OCI-LY3 (cell line): ENCODE data around the gene NGFR.

ENCODE experiments used
- H2AFZ ChIP-seq: fragments of 200-600, 300-600 bp; shearing (Covaris generic); 2 replicates; pipeline ENCODE4 v1.6.0; 2014; ENCODE audit warnings: antibody characterized with exemption, low read depth, low read length
- H3K27ac ChIP-seq: fragments of 200-600, 300-600 bp; sonication (generic); 2 replicates; pipeline ENCODE4 v1.5.1; 2014; ENCODE audit warnings: mild to moderate bottlenecking, low read length, moderate library complexity, mixed read lengths
- H3K27me3 ChIP-seq: fragments of 200-600, 300-600 bp; sonication (generic); 2 replicates; pipeline ENCODE4 v1.6.1; 2014; ENCODE audit warnings: low read depth, low read length, mixed read lengths
- H3K36me3 ChIP-seq: fragments of 200-600, 300-600 bp; sonication (generic); replicated peaks from 2 replicates; pipeline ENCODE3; 2014; ENCODE audit warnings: low read depth, low read length, mixed read lengths
- H3K4me1 ChIP-seq: fragments of 300-600, 200-600 bp; sonication (generic); 2 replicates; pipeline ENCODE4 v1.6.1; 2014; ENCODE audit warnings: low read length, mixed read lengths
- H3K4me2 ChIP-seq: fragments of 200-600, 300-600 bp; sonication (generic); 2 replicates; pipeline ENCODE4 v1.6.1; 2014; ENCODE audit warnings: low read length, mixed read lengths
- H3K4me3 ChIP-seq: fragments of 300-600, 200-600 bp; sonication (generic); 2 replicates; pipeline ENCODE4 v1.5.1; 2014; ENCODE audit warnings: antibody characterized with exemption, mild to moderate bottlenecking, low read length, moderate library complexity
- H3K79me2 ChIP-seq: fragments of 300-600, 200-600 bp; shearing (Covaris generic); 2 replicates; pipeline ENCODE4 v1.6.1; 2014; ENCODE audit warnings: mild to moderate bottlenecking, low read length, mixed read lengths
- H3K9ac ChIP-seq: fragments of 300-600, 200-600 bp; shearing (Covaris generic); 2 replicates; pipeline ENCODE4 v1.6.0; 2014; ENCODE audit warnings: mild to moderate bottlenecking, low read length, moderate library complexity
- H3K9me3 ChIP-seq: fragments of 200-600, 300-600 bp; shearing (Covaris generic); 2 replicates; pipeline ENCODE4 v1.6.1; 2014; ENCODE audit warnings: low read length, mixed read lengths; ENCODE audit not compliant: insufficient read depth
- H4K20me1 ChIP-seq: fragments of 200-600, 300-600 bp; sonication (generic); 2 replicates; pipeline ENCODE4 v1.6.1; 2016; ENCODE audit warnings: low read length, mixed read lengths; ENCODE audit not compliant: insufficient read depth
- CTCF ChIP-seq: fragments of 200-600, 300-600 bp; sonication (generic); IDR thresholded peaks from 2 replicates; pipeline ENCODE4 v1.5.1; 2014; ENCODE audit warnings: antibody characterized with exemption, low read length, low read depth
- EZH2phosphoT487 ChIP-seq: fragments of 200-600 bp; shearing (Covaris generic); IDR thresholded peaks from 2 replicates; pipeline ENCODE4 v1.6.1; 2018; ENCODE audit warnings: antibody characterized with exemption, mixed run types, low read depth

Gene NGFR

DNA sequence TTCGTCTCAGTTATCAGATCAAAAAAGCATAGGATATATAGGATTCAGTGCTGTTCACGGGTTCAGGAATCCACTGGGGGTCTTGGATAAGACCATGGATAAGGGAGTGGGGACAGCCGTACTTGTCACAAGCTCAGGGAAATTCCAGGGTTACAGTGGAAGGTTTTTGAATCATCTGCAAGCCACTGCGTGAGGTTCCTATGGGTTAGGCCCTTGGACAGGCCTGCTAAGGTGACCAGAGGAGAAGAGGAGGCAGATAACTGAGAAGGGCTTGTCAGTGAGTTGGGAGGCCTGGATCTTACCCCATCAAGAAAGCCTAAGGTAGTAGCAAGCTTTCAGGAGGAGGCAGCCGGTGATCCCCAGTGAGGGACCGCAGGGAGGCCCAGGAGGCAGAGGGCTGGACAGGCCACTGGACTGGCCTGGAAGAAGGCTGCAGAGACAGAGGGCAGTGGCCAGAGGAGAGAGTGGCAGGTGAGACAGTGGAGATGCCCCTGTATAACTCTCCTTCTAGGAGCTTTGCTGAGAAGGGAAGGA is 27.3 kb downstream of the NGFR start:
- TF ChIP-seq CTCF = no peak
- no peak for TF ChIP-seq EZH2phosphoT487
- H3K4me3 ChIP-seq = no peak overlapping the region
- no peaks in the 10 kb centered on the region for H3K79me2 ChIP-seq
- H3K9ac ChIP-seq = no peak overlapping the region
- no peaks in the 10 kb centered on the region for H3K9me3 ChIP-seq
- H3K27ac ChIP-seq = no peak overlapping the region
- H3K4me2 ChIP-seq = no peak overlapping the region
- H3K27me3 ChIP-seq = no peaks in the 10 kb centered on the region
- no peaks in the 10 kb centered on the region for H3K36me3 ChIP-seq
- H2AFZ ChIP-seq = no peak overlapping the region
- no peaks in the 10 kb centered on the region for H4K20me1 ChIP-seq
- H3K4me1 ChIP-seq = peaks cover 10% of the 10 kb centered on the region

DNA sequence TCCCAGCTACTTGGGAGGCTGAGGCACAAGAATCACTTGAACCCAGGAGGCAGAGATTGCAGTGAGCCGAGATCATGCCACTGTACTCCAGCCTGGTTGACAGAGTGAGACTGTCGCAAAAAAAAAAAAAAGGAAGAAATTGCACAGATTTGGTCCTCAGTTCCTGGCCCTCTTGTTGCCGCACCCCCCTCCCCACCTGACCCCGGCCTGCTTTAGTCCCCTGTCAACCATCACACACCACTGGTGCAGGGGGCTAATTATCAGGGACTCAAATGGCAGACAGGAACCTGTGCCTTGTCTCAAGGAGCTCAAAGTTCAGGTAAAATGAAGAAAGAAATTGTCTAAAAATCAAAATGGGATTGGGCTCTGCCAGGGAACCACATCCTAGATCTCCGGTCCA is 28.1 kb downstream of the NGFR start:
- TF ChIP-seq CTCF (no peak), EZH2phosphoT487 (no peak)
- H2AFZ ChIP-seq = peak overlapping the region; percentile 27; the same call in 1 of the 2 replicates
- H3K27ac ChIP-seq = no peak overlapping the region
- H3K9ac ChIP-seq = no peak overlapping the region
- no peaks in the 10 kb centered on the region for H3K9me3 ChIP-seq
- no peaks in the 10 kb centered on the region for H3K27me3 ChIP-seq
- peaks cover 10% of the 10 kb centered on the region for H3K4me1 ChIP-seq
- no peak overlapping the region for H3K4me3 ChIP-seq
- H3K36me3 ChIP-seq = no peaks in the 10 kb centered on the region
- H3K4me2 ChIP-seq = no peak overlapping the region
- H3K79me2 ChIP-seq = no peaks in the 10 kb centered on the region
- H4K20me1 ChIP-seq = no peaks in the 10 kb centered on the region

- Histone ChIP-seq H3K36me3 (no peaks in the 10 kb centered on the region), H2AFZ (peak overlapping the region; percentile 27; the same call in 1 of the 2 replicates), H3K4me1 (peaks cover 10% of the 10 kb centered on the region), H3K27me3 (no peaks in the 10 kb centered on the region), H3K27ac (no peak overlapping the region), H4K20me1 (no peaks in the 10 kb centered on the region), H3K9ac (no peak overlapping the region), H3K9me3 (no peaks in the 10 kb centered on the region), H3K79me2 (no peaks in the 10 kb centered on the region), H3K4me2 (no peak overlapping the region), H3K4me3 (no peak overlapping the region)
- TF ChIP-seq EZH2phosphoT487 = no peak
- TF ChIP-seq CTCF = no peak
These were observed 28.8 kb downstream of the NGFR start for GRCh38 chr17:49523706-49524472.

GRCh38 chr17:49524473-49525359 is 29.6 kb downstream of the NGFR start:
- Histone ChIP-seq H3K4me3 (no peak overlapping the region), H3K4me1 (peaks cover 10% of the 10 kb centered on the region), H3K4me2 (no peak overlapping the region), H4K20me1 (no peaks in the 10 kb centered on the region), H3K9ac (no peak overlapping the region), H3K36me3 (no peaks in the 10 kb centered on the region), H3K9me3 (no peaks in the 10 kb centered on the region), H3K27me3 (no peaks in the 10 kb centered on the region), H3K27ac (no peak overlapping the region), H3K79me2 (no peaks in the 10 kb centered on the region), H2AFZ (no peak overlapping the region)
- TF ChIP-seq EZH2phosphoT487 = no peak
- TF ChIP-seq CTCF = no peak
